Measurements from ENCODE around the gene P2RY6. TPM values are rescaled to one million over a fixed set of nuclear protein-coding genes. Genes with fewer than 3 reads are reported as not detected.
A peak's percentile ranks its signal among the peaks of the same experiment; 100 is the strongest.

The P2RY6 gene
- total and polyA plus RNA-seq, 2 of the 8 experiments (the other 6 are each of a cell fraction or from before 2014, with no cell fraction given), result 0.15 TPM; not detected in 1

- POLR2A ChIA-PET (ENCODE audit: partially characterized antibody), result no interaction called here
- no peak overlapping the region for H2AFZ ChIP-seq (ENCODE audit: low read length)
These were observed 32.5 kb upstream of the P2RY6 start for GRCh38 chr11:73239571-73240189.

More at GRCh38 chr11:73239571-73240189, 32.5 kb upstream of the P2RY6 start:
- Histone ChIP-seq H2BK15ac (ENCODE audit: low read length) (peak overlapping the region; percentile 25; the same call in 1 of the 2 replicates), H2BK120ac (replicated peaks; ENCODE audit: low read depth, low read length) (no peak overlapping the region), H4K91ac (replicated peaks; ENCODE audit: insufficient read length, low read length) (no peak overlapping the region), H3K23me2 (ENCODE audit: low read depth, low read length) (peaks cover 2% of the 10 kb centered on the region; the same call in 1 of the 2 replicates), H3K4me3 (ENCODE audit: extremely low read depth in 1 of 4, insufficient read depth in 2 of 4, low read depth in 3 of 4, low read length in 4 of 4) (no peak overlapping the region), H3K79me2 (ENCODE audit: control insufficient read depth in 1 of 2, insufficient read depth in 2 of 2, low read length in 2 of 2) (no peaks in the 10 kb centered on the region), H3K9me3 (ENCODE audit: insufficient read depth in 2 of 2, low read depth in 1 of 2, low read length in 1 of 2) (no peaks in the 10 kb centered on the region), H3K9ac (replicated peaks in 1 of 4; ENCODE audit: extremely low read depth in 1 of 4, low read depth in 3 of 4, low read length in 3 of 4) (no peak overlapping the region; a peak in 1 of 7 replicates), H4K8ac (ENCODE audit: extremely low read depth, insufficient read depth, low read length) (no peak overlapping the region; the same call in 1 of the 2 replicates), H3K36me3 (ENCODE audit: control insufficient read depth in 2 of 4, insufficient read depth in 4 of 4, low read length in 3 of 4) (no peaks in the 10 kb centered on the region), H4K5ac (ENCODE audit: insufficient read length, low read depth, low read length) (no peak overlapping the region), H2BK12ac (ENCODE audit: low read depth, low read length) (0 out of 2 replicates have a peak overlapping the region, but pooled peaks have one; percentile 2), H3K23ac (ENCODE audit: insufficient read length) (no peak overlapping the region), H3K79me1 (ENCODE audit: low read depth, low read length) (no peaks in the 10 kb centered on the region), H3K27me3 (replicated peaks in 1 of 4; ENCODE audit: control insufficient read depth in 3 of 4, extremely low read depth in 1 of 4, insufficient read depth in 3 of 4, low read length in 3 of 4) (no peaks in the 10 kb centered on the region), H4K20me1 (replicated peaks in 1 of 2; ENCODE audit: control insufficient read depth in 1 of 2, insufficient read depth in 2 of 2, low read length in 2 of 2) (no peaks in the 10 kb centered on the region), H3K14ac (ENCODE audit: insufficient read length) (no peak overlapping the region), H2AK5ac (ENCODE audit: low read depth, low read length) (no peak overlapping the region), H3K27ac (ENCODE audit: low read depth, low read length) (no peak overlapping the region), H2BK5ac (ENCODE audit: low read depth, low read length) (no peak overlapping the region), H3K18ac (ENCODE audit: extremely low read depth, low read length) (no peak overlapping the region; the same call in 1 of the 2 replicates), H3K4me2 (ENCODE audit: insufficient read depth in 1 of 2, low read depth in 2 of 2, low read length in 2 of 2) (no peak overlapping the region), H3K4me1 (replicated peaks in 1 of 4; ENCODE audit: control insufficient read depth in 3 of 4, insufficient read depth in 4 of 4, low read length in 3 of 4) (peaks cover 0 to 8% (median 3%) of the 10 kb centered on the region in 4 experiments; a peak in 3 of 7 replicates), H2BK20ac (ENCODE audit: low read length) (no peak overlapping the region), H3K56ac (replicated peaks; ENCODE audit: insufficient read length, low read depth, low read length) (no peak overlapping the region), H3K4ac (replicated peaks; ENCODE audit: insufficient read length, low read depth, low read length) (no peak overlapping the region)
- 90% methylated on average over 7 of the region's 7 CpGs; no CpG with 5 or more reads in 1 of the 2 experiments for WGBS, 2 experiments (ENCODE audit: extremely low coverage in 1 of 2, insufficient coverage in 1 of 2, insufficient read length in 1 of 2, insufficient replicate concordance in 2 of 2, low coverage in 1 of 2, low lambda C conversion rate in 2 of 2, missing lambda C conversion rate in 1 of 2)
- no peak for TF ChIP-seq HDAC6 (IDR thresholded peaks at IDR 0.05; ENCODE audit: low read depth, low read length)
- no peak for TF ChIP-seq KDM4A (IDR thresholded peaks at IDR 0.05; ENCODE audit: low read depth, low read length, severe bottlenecking)
- no peak for TF ChIP-seq SP1 (IDR thresholded peaks at IDR 0.05; ENCODE audit: low read depth, low read length)
- TF ChIP-seq TEAD4 (IDR thresholded peaks at IDR 0.05; ENCODE audit: low read depth, low read length), result 0 out of 2 replicates have a peak, but pooled peaks have one; percentile 27
- CTCF ChIA-PET (ENCODE audit: partially characterized antibody), result interaction anchor here (0.9 to 21.6 kb wide), 15 partner anchors 9 to 457 kb away, joined by 3 to 451 read pairs (median 6); partner anchors contain the start of genes P2RY2 and P2RY6
- no peak for DNase-seq (ENCODE audit: low read depth in 1 of 2, low spot score in 2 of 2)
- FAIRE-seq, result no peak

Measured in H1 (cell line).